Hepatocyte (in vitro differentiated cells): ENCODE data around the gene P4HTM.

Experiments used
- EZH2 ChIP-seq: fragments of 200-600 bp; sonication (generic); IDR thresholded peaks from 2 replicates; pipeline ENCODE4 v1.6.1; 2016; ENCODE audit warnings: antibody characterized with exemption, mild to moderate bottlenecking, borderline replicate concordance
- EZH2phosphoT487 ChIP-seq: fragments of 200-600 bp; sonication (generic); IDR thresholded peaks from one replicate; pipeline ENCODE4 v1.6.1; 2018; ENCODE audit warnings: antibody characterized with exemption, mild to moderate bottlenecking, low read depth, moderate library complexity; ENCODE audit not compliant: unreplicated experiment, severe bottlenecking
- TF ChIP-seq, protein P1 (sequence below): fragments of 200-600 bp; sonication (generic); IDR thresholded peaks from 2 replicates; pipeline ENCODE4 v1.5.1; 2016; ENCODE audit warnings: antibody characterized with exemption, mild to moderate bottlenecking; ENCODE audit not compliant: poor library complexity

DNA sequence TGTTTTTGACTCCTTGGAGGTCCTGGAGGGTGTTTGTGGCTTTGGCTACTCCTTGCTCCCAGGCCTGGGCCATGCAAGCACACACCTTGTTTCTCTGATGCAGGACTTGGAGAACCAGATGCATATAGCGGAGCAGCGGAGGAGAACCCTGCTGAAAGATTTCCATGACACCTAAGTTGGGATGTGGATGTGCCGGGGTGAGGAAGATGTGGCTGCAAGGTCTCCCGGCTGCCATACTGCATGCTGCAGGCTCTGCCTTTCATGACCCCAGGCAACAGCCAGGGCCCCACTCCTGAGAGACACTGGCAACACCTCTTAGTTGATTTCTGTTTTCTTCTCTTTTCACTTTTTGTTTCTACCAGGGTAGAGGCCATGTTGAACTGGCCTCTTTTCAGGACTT is 6.9 kb upstream of the P4HTM start:
- TF ChIP-seq, protein P1, sequence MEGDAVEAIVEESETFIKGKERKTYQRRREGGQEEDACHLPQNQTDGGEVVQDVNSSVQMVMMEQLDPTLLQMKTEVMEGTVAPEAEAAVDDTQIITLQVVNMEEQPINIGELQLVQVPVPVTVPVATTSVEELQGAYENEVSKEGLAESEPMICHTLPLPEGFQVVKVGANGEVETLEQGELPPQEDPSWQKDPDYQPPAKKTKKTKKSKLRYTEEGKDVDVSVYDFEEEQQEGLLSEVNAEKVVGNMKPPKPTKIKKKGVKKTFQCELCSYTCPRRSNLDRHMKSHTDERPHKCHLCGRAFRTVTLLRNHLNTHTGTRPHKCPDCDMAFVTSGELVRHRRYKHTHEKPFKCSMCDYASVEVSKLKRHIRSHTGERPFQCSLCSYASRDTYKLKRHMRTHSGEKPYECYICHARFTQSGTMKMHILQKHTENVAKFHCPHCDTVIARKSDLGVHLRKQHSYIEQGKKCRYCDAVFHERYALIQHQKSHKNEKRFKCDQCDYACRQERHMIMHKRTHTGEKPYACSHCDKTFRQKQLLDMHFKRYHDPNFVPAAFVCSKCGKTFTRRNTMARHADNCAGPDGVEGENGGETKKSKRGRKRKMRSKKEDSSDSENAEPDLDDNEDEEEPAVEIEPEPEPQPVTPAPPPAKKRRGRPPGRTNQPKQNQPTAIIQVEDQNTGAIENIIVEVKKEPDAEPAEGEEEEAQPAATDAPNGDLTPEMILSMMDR, result no peak
- no peak for TF ChIP-seq EZH2phosphoT487
- TF ChIP-seq EZH2, result no peak
